ENCODE measurements around the gene RHOXF1. TPM values are rescaled to one million over a fixed set of nuclear protein-coding genes. Genes with fewer than 3 reads are reported as not detected.
"Not testable (repeated sequence)": the region's sequence is repeated elsewhere in the genome, so short reads cannot be mapped to it uniquely, and the experiment has no call there.

RHOXF1 gene
- total RNA-seq, 6 experiments from 2014 or later: not detected

- H3K9me3 Mint-ChIP-seq: no peaks in the 10 kb centered on the region
- no peaks in the 10 kb centered on the region for H3K36me3 Mint-ChIP-seq (ENCODE audit: low read depth)
- peak overlapping the region; percentile 71 for H3K4me3 Mint-ChIP-seq
- no peak for DNase-seq
- H3K4me1 Mint-ChIP-seq (ENCODE audit: low read depth): peaks cover 12% of the 10 kb centered on the region; the same call in 1 of the 2 replicates
- TF ChIP-seq, protein P1, sequence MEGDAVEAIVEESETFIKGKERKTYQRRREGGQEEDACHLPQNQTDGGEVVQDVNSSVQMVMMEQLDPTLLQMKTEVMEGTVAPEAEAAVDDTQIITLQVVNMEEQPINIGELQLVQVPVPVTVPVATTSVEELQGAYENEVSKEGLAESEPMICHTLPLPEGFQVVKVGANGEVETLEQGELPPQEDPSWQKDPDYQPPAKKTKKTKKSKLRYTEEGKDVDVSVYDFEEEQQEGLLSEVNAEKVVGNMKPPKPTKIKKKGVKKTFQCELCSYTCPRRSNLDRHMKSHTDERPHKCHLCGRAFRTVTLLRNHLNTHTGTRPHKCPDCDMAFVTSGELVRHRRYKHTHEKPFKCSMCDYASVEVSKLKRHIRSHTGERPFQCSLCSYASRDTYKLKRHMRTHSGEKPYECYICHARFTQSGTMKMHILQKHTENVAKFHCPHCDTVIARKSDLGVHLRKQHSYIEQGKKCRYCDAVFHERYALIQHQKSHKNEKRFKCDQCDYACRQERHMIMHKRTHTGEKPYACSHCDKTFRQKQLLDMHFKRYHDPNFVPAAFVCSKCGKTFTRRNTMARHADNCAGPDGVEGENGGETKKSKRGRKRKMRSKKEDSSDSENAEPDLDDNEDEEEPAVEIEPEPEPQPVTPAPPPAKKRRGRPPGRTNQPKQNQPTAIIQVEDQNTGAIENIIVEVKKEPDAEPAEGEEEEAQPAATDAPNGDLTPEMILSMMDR (IDR thresholded peaks at IDR 0.05): no peak
- H3K27me3 Mint-ChIP-seq (ENCODE audit: insufficient read depth): peaks cover 2% of the 10 kb centered on the region
- no peak overlapping the region for H3K27ac Mint-ChIP-seq
Observed at GRCh38 chrX:120125444-120125843, 9.7 kb upstream of the RHOXF1 start.

GRCh38 chrX:120120223-120120622 lies 4.5 kb upstream of the RHOXF1 start:
- H3K4me3 Mint-ChIP-seq: peak overlapping the region; percentile 62; the same call in 1 of the 2 replicates
- no peaks in the 10 kb centered on the region for H3K36me3 Mint-ChIP-seq (ENCODE audit: low read depth)
- no peaks in the 10 kb centered on the region for H3K9me3 Mint-ChIP-seq
- peak; percentile 0 for DNase-seq
- H3K4me1 Mint-ChIP-seq (ENCODE audit: low read depth): peaks cover 12% of the 10 kb centered on the region; the same call in 1 of the 2 replicates
- TF ChIP-seq, protein P1 (IDR thresholded peaks at IDR 0.05): no peak
- no peak overlapping the region for H3K27ac Mint-ChIP-seq
- no peaks in the 10 kb centered on the region; the same call in 1 of the 2 replicates for H3K27me3 Mint-ChIP-seq (ENCODE audit: insufficient read depth)

GRCh38 chrX:120111611-120112010 lies 4.1 kb downstream of the RHOXF1 start:
- no peak overlapping the region for H3K27ac Mint-ChIP-seq
- no peaks in the 10 kb centered on the region for H3K9me3 Mint-ChIP-seq
- no peak for DNase-seq
- H3K4me1 Mint-ChIP-seq (ENCODE audit: low read depth): peaks cover 12% of the 10 kb centered on the region; the same call in 1 of the 2 replicates
- H3K4me3 Mint-ChIP-seq: no peak overlapping the region
- peaks cover 3% of the 10 kb centered on the region; the same call in 1 of the 2 replicates for H3K27me3 Mint-ChIP-seq (ENCODE audit: insufficient read depth)
- H3K36me3 Mint-ChIP-seq (ENCODE audit: low read depth): no peaks in the 10 kb centered on the region
- TF ChIP-seq, protein P1 (IDR thresholded peaks at IDR 0.05): no peak

DNA sequence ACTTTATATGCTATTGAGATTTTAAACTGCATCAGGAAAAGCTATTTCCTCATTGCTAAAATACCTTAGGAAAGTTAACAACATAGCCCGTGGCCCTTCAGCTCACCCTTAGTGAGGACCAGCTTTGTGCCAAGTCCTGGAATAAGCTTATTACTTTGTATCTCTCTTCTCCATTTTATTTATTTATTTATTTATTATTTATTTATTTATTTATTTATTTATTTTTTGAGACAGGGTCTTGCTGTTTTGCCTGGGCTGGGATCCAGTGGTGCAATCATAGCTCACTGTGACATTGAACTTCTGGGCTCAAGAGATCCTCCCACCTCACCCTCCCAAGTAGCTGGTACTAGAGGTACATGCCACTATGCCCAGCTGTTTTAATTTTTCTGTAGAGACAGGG lies 6.3 kb downstream of the RHOXF1 start:
- TF ChIP-seq, protein P1 (IDR thresholded peaks at IDR 0.05): no peak
- DNase-seq: no peak
- Mint-ChIP-seq H3K4me3 (no peak overlapping the region), H3K4me1 (ENCODE audit: low read depth) (peaks cover 12% of the 10 kb centered on the region; the same call in 1 of the 2 replicates), H3K27me3 (ENCODE audit: insufficient read depth) (peaks cover 1% of the 10 kb centered on the region; the same call in 1 of the 2 replicates), H3K9me3 (no peaks in the 10 kb centered on the region), H3K36me3 (ENCODE audit: low read depth) (no peaks in the 10 kb centered on the region), H3K27ac (no peak overlapping the region)

DNA sequence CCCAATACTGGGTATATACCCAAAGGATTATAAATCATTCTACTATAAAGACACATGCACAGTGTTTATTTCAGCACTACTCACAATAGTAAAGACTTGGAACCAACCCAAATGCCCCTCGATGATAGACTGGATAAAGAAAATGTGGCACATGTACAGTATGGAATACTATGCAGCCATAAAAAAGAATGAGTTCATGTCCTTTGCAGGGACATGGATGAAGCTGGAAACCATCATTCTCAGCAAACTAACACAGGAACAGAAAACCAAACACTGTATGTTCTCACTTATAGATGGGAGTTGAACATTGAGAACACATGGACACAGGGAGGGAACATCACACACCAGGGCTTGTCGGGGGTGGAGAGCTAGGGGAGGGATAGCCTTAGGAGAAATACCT lies 11.0 kb downstream of the RHOXF1 start:
- not testable (repeated sequence) for H3K4me1 Mint-ChIP-seq (ENCODE audit: low read depth); H3K4me3 Mint-ChIP-seq; DNase-seq; H3K36me3 Mint-ChIP-seq (ENCODE audit: low read depth); H3K9me3 Mint-ChIP-seq; H3K27ac Mint-ChIP-seq; H3K27me3 Mint-ChIP-seq (ENCODE audit: insufficient read depth)

GRCh38 chrX:120101057-120101456 lies 14.7 kb downstream of the RHOXF1 start:
- H3K9me3 Mint-ChIP-seq; H3K27ac Mint-ChIP-seq; H3K4me3 Mint-ChIP-seq; H3K4me1 Mint-ChIP-seq (ENCODE audit: low read depth); H3K27me3 Mint-ChIP-seq (ENCODE audit: insufficient read depth); DNase-seq; H3K36me3 Mint-ChIP-seq (ENCODE audit: low read depth): not testable (repeated sequence)

DNA sequence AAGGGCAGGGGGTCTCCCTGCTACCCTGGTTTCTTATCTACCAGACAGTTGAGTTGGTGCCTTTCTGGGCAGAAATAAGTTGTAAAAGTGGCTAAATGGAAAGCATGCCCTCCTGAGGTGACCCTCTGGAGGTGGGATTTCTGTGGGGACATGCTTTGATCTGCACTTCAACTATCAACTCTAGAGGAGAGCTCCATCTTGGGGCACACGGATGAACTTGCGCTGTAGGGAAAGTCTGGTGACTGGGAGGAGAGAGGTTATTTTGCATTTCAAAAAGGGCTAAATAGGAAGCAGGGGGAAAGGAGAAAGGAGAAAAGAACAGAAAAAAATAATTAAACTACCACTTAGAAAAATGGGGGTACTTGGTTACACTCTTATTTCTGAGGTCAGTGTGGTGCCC lies 25.5 kb downstream of the RHOXF1 start:
- Mint-ChIP-seq H3K27me3 (ENCODE audit: insufficient read depth) (peaks cover 17% of the 10 kb centered on the region), H3K4me1 (ENCODE audit: low read depth) (peaks cover 11% of the 10 kb centered on the region)
- TF ChIP-seq, protein P1 (IDR thresholded peaks at IDR 0.05): no peak

More for the DNA sequence above, 25.5 kb downstream of the RHOXF1 start:
- no peaks in the 10 kb centered on the region for H3K36me3 Mint-ChIP-seq (ENCODE audit: low read depth)
- DNase-seq: no peak
- no peaks in the 10 kb centered on the region for H3K9me3 Mint-ChIP-seq
- no peak overlapping the region for H3K27ac Mint-ChIP-seq
- no peak overlapping the region for H3K4me3 Mint-ChIP-seq
